GM19099 (cell line): ENCODE data around the gene CCT5.

Source experiments
- POLR2A ChIP-seq: IDR thresholded peaks from 3 replicates; pipeline ENCODE4 v1.6.1; 2011; ENCODE audit warnings: low read depth; ENCODE audit not compliant: insufficient read length; ENCODE audit errors: extremely low read depth

Gene CCT5

GRCh38 chr5:10301842-10302610 is 51.9 kb downstream of the CCT5 start:
- no peak for TF ChIP-seq POLR2A

DNA sequence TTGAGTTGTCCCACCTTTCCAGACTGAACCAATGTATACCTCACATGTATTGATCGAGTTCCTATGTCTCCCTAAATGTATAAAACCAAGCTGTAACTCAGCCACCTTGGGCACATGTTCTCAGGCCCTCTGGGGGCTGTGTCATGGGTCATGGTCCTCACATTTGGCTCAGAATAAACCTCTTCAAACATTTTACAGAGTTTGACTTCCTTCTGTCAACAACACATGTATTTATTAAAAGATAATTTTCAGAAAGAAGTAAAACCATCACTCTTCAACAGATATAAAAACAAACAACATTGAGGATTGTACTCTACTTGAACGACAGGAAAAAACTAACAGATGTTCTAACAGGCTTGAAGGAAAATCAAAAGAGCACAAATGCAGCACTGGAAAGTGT is 53.1 kb downstream of the CCT5 start:
- no peak for TF ChIP-seq POLR2A

DNA sequence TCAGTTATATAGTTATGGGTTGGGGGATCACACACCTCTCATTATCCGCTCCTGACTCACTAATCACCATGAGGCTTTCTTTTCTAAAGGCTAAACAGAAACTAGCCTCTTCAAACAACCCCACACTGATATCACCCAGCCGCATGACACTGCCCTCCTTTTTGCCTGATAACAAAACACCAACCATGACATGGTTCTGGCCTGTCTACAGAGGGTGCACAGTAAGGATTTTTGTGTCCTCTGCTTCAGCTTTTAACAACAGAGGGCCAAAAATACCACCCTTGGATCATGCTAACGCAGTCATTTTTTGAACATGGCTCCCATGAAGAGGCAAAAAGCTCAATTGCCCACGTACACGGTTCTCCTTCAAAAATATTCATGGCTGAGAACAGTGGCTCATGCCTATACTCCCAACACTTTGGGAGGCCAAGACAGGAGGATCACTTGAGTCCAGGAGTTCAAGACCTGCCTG is 53.7 kb downstream of the CCT5 start:
- TF ChIP-seq POLR2A, result no peak

GRCh38 chr5:10304932-10305331 is 54.9 kb downstream of the CCT5 start:
- TF ChIP-seq POLR2A, result no peak

DNA sequence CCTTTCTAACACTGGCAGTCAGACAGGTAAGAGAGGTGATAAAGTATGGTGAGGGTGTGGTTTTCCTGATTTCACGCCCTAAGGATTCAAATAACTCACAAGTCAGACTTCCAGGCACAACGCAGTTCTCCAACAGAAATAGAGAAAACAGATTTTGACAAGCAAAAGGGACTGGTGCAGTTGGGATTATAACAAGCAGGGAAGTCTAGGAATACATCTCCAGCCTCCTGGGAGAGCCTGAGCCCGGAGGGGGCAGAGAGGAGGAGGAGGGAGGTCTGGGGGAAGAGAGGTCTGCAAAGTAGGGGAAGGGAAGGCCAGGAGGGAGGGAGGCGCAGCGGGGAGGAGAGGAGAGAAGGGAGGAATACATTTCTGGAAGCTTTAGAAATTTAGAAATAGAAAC is 56.0 kb downstream of the CCT5 start:
- no peak for TF ChIP-seq POLR2A

DNA sequence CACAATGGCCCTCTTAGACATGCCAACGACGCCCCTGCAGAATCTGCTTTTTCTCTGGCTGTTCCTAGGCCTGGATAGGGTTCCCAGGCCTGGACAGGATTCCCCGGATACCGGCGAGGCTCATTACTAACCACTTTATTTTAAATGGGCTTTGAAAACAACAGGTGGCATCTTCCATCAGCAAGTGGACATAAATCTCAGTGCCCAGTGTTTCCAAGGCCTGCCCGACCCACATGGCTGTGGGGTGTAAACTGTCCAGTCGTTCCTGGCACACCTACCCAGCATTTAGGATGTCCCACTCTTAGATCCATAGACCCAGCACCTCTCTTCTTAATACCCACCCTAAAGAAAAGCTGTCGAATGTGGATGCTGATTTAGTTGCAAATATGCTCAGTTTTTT is 56.7 kb downstream of the CCT5 start:
- no peak for TF ChIP-seq POLR2A

DNA sequence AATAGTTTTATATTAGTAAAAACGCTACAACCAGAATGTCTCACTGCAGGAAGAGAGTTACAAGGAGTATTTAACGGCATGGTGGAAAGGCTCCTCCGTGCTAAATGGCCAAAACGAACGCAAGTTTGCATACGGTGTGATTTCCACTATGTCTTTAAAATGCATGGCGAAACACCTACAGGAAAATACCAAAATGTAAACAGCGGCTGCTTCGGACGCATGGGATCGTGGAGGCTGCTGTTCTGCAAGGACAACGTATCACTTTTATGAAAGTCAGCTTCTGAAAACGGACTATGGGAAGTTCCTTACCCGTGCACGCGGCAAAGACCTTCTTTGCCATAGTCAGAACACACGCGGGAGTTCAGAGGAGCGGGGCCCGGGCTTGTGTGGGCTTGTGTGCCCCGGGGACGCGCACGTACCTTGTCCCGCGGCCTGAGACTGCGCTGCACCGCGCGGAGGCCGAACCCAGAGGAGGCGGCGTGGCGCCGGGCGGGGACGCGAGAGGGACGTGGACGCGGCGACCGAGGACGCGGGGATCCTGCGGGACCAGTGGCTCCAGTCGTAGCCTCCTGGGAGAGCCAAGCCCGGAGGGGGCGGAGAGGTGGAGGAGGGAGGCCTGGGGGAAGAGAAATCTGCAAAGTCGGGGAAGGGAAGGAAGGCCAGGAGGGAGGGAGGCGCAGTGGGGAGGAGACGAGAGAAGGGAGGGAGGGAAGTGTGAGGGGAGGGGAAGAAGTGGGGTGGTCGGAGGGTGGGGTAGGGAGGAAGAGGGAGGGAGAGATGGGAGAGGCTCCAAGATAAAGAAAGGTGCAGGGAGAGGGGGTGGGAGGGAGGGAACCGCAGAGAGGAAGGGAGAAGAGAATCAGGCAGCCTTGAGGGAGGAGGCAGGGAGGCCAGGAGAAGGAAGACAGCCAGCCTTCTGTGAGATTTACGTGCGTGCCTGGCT is 57.4 kb downstream of the CCT5 start, which contains the start of gene CMBL:
CMBL (minus strand) TSS at position 697 of the 943 bp plus-strand sequence. CDS start 17,140 bp downstream, outside the sequence.
- peak; percentile 51 for TF ChIP-seq POLR2A

DNA sequence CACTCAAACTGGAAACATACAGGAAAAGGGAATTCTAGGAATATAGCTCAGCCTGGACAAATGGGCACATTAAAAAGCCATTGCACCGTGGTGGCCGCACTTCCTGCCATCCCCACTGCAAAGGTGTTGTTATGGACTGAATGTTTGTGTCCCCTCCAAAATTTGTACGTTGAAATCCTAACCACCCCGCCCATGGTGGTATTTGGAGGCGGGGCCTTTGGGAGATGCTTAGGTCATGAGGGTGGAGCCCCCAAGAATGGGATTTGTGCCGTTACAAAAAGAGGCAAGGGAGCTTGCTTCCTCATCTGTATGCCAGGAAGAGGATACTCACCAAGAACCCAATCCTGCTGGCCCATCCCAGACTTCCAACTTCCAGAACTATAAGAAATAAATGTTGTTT is 58.8 kb downstream of the CCT5 start:
- TF ChIP-seq POLR2A, result no peak

GRCh38 chr5:10310066-10310779 is 60.1 kb downstream of the CCT5 start:
- TF ChIP-seq POLR2A, result no peak

DNA sequence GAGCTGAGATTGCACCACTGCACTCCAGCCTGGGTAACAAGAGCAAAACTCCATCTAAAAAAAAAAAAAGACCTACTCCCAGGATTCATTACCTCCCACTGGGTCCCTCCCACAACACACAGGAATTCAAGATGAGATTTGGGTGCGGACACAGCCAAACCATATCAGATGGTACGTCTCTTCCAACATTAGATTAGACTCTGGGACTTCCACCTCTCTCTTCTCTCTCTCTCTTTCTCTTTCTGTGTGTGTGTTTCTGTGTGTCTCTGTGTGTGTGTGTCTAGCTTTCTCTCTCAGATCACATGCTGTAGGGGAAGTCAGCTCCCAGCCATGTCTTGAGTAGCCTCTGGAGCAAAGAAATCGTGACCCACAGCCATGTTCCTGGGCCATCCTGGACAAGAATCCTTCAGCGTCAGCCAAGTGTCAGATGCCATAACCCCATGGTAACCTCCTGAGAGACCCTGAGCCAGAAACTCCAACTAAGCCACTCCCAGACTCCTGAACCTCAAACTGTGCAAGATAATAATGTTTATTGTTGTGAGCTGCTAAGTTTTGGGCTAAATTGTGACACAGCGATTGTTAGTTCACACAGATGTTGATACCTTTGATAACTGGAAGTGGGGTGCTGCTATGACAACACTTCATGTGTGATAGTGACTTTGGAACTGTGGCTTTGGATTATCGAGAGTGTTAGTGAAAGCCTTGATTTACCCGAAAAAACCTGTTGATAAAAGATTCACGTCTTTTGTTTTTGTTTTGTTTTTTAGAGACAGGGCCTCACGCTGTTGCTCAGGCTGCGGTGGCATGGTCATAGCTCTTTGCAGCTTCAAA is 61.7 kb downstream of the CCT5 start:
- TF ChIP-seq POLR2A, result no peak

DNA sequence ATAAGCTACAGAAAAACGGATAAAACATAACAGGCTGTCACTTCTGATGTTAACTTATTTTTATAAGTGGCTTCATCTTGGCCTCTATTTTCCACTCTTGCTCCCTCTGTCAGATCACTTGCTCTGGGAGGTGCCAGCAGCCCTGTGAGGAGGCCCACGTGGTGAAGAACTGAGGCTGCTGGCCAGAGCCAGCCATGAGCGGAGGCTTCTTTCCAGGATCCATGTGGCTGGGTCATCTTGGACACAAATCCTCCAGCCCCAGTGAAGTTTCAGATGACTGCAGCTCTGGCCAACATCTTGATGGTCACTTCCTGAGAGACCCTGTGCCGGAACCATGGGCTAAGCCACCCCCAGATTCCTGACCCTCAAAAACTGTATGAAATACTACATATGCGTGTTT is 65.1 kb downstream of the CCT5 start:
- TF ChIP-seq POLR2A, result no peak
